ENCODE results near the gene TMEM156.

TMEM156 gene

DNA sequence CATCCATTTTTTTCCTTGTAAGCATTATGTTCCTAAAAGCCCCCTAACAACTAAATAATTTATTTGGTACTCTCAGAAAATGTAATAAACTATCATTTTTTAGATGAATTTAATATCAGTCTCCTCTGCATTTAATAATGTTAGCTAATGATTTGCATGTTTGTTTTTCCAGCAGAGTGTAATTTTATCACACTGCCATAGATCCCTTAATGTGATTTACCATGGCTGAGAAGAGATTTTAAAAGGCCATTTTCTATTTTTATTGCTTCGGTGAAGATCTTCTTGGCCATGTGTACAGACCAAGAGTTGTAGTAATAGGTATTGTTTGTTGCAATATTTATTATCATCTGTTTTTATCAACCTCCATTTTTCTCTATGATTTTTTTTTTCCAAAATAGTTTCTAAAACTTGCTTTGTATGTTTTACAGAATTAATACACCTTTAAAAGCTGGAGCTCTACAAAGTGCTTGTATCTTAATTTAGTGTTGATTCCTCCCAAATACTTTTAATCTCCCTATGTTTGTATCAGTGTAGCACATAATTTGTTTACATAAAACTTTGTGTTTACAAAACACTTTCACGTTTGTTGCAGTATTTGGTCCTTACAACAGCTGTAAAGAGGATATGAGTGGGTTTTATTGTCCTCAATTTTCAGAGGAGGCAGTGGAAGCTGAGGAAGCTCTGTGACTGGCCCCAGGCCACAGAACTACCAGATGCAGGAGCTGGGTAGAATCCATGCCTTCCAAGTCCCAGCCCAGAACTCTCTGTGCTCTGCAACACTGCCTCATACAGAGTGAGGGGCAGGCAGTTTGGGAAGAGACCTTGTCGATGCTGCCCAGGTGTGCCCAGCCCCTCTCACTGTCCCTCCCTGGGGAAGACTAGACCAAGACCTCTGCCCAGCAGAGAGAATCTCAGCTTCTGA lies 106.5 kb downstream of the TMEM156 start:
- no peak for DNase-seq (ENCODE audit: low read depth in 2 of 2)

DNA sequence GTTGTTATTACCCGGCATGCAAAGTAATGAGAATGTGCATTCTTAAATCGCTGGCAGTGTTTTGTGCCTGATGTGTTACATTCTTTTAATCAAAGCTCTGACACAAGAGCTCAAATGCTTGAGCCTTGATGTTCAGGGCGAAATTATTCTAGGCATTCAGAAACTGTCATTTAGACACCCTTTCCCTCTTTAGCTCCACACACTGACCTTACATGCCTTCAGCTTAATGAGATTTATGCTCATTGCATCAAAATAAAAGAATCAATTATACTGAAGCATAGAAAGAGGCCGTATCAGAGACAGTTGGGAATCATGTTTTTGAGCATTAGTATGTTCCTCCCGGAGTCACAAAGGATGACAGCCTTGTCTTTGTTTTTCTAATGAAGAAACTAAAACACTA lies 107.9 kb downstream of the TMEM156 start:
- DNase-seq (ENCODE audit: low read depth in 2 of 2) = no peak

DNA sequence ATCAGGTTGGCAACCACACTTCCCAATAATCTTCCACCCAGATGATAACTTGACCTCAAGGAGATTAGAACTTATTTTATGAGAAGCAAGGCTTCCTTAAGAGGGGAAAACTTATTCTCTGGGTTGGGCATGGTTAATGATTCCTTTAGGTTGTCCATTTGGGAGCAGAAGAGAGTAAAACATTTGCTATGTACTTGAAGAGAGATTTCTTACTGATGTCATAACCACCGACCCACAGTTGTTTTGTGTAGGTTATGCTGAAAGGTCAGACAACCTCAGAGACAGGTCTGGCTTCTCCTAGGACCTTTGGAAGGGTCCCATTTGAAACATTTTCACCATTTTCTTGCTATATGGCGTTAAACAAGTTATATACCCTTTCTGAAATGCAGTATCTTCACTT lies 108.5 kb downstream of the TMEM156 start:
- DNase-seq (ENCODE audit: low read depth in 2 of 2) = no peak

DNA sequence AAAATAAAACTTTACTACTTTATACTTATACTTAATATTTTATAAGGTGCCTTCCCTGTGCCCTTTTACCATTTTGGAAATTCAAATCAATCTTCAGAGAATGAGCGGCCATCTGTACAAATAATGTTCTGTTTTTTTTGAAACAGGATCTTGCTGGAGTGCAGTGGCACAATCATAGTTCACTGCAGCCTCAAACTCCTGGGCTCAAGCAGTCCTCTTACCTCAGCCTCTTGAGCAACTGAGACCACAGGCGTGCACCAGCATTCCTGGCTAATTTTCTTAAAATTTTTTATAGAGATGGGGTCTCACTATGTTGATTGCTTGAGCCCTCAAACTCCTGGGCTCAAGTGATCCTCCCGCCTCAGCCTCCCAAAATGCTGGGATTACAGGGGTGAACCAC lies 111.1 kb downstream of the TMEM156 start:
- no peak for DNase-seq (ENCODE audit: low read depth in 2 of 2)

DNA sequence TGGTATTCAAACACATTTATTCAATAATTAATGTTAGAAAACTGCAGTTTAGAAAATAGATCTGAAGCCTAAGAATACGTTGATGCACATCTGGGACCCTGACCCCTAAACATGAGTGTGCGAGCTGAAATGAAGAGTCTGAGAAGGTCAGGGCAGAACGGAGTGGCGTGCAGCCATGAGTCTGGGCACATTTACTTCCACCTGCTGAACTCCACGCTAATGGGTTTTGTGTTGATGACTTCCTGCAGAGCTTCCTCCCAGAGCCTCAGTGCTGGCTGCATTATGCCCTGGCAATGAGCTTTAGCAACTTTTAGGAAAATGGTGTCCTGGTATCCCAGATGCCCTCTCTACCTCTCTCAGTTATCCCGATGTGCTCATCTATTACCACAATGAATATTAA lies 111.5 kb downstream of the TMEM156 start:
- DNase-seq (ENCODE audit: low read depth in 2 of 2) = no peak

DNA sequence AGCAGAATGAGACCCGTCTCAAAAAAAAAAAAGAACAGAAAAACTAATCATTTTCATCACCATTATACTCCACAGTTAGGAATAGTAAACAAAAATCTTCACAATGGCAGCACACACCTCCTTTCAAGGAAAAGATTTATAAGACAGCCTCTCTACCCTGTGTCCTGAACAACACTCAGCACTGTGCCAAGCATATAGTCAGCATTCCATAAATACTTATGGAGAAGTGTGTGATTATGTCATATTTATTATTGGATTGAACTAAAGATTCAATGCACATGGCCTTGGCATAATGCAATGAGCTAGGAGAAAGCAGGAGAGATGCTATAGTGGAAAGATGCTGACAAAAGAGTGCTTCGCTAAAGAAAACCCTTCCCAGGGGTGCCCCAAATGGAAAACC lies 112.0 kb downstream of the TMEM156 start:
- no peak for DNase-seq (ENCODE audit: low read depth in 2 of 2)

DNA sequence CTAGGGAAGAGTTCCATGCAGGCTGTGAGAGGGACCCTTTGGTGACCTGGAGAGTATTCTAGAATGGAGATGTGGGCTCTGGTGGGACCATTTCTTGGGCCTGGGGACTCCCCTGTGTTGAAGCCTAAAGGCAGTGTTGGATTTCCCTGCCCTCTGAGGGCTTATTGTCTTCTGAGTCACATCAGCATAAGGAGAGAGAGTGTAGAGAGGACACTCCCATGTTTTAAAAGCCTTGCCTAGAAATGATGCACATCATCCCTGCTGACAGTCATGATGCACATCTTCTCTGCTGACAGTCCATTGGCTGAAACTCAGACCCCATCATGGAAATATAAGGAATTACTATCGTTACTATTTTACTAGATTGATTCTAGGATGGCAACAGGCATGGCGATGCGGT lies 112.7 kb downstream of the TMEM156 start:
- DNase-seq (ENCODE audit: low read depth in 2 of 2) = no peak

DNA sequence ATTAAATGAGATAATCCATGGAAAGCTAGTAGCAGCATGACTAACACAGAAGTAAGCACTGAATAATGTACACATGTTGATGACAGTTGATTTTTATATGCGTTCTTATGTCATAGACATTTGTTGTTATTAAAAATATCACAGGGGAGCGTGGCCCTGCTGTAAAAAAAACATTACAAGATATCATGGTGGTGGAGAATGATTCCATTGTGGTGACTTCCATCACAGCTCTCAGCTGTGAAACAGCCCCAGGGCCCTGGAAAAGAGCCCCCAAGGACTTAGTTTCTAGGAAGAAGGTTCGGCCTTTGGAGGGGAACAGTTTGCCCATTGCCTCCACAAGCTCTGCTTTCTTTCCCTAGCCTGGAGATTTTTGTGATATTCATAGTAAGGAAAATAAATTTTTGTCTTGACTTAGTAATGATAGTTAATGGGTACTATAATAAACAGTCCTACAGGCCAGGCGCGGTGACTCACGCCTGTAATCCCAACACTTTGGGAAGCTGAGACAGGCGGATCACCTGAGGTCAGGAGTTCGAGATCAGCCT lies 114.7 kb downstream of the TMEM156 start:
- no peak for DNase-seq (ENCODE audit: low read depth in 2 of 2)
